Measurements from ENCODE around the gene FCER1A. TPM values are rescaled to one million over a fixed set of nuclear protein-coding genes. Genes with fewer than 3 reads are reported as not detected.

Gene FCER1A
- total RNA-seq, 1 experiment from 2014 or later, result not detected

Other genes with a start within 250 kb of the FCER1A start
- not detected in 2 replicates for gene AIM2, start 225.6 kb upstream of the FCER1A start, total RNA-seq (2021)
- not detected in 2 replicates for gene CADM3, start 130.7 kb upstream of the FCER1A start, total RNA-seq (2021)
- not detected in 2 replicates for gene ACKR1, start 97.5 kb upstream of the FCER1A start, total RNA-seq (2021)
- not detected in 2 replicates for gene OR10J4, start 129.9 kb downstream of the FCER1A start, total RNA-seq (2021)
- gene OR10J1, start 137.4 kb downstream of the FCER1A start, total RNA-seq (2021), result not detected in 2 replicates
- gene OR10J5, start 233.7 kb downstream of the FCER1A start, total RNA-seq (2021), result not detected in 2 replicates